GM18517 (cell line): ENCODE data around the gene IL23R.

Experiments used
- ATAC-seq: cut with Tn5 transposase; IDR thresholded peaks from one replicate; pipeline ENCODE4 v1.9.1; 2021; ENCODE audit warnings: mild to moderate bottlenecking, moderate library complexity; ENCODE audit not compliant: unreplicated experiment

The IL23R gene

DNA sequence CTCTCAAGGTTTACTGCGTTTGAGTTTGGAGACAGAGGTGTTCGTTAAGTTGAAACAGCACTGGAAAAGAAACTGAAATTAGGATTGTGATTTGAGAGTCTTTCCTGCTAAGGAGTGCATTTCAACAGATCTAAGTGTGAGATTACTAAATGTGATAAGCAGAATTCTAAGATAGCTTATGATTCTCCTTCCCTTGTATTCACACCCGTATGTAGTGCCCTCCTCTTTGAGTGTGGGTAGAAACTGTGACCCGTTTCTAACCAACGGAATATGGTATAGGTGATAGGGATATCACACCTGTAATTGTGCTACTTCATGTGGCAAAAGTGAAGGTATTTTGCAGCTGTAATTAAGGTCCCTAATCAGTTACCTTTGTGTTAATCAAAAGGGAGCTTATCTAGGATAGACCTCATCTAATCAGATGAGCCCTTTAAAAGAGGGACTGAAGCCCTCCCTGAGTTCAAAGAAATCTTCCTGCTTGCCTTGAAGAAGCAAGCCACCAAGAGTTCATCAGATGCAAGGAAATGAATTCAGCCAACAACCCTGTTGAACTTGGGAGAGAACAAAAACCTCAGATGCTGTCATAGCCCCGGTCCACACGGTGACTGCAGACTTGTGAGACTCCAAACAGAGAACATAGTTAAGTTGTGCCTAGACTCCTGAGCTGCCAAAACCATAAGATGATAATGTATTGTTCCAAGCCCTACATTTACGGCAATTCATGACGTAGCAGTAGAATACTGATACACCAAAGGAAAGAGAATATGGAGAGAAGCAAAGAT, 128.8 kb downstream of the IL23R start:
- no peak for ATAC-seq

DNA sequence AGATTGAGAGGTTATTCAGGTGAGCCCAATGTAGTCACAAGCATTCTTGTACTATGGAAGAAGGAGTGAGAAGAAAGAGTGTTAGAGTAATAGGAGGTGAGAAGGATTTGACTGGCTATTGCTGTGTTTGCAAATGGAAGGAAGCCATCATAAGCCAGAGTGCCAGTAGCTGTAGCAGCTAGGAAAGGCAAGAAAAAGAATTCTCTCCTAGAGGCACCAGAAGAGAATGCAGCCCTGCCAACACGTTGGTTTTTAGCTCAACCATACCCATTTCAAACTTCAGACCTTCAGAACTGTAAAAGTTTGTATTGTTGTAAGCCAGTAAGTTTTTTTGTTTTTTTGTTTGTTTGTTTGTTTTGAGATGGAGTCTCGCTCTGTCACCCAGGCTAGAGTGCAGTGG, 132.5 kb downstream of the IL23R start:
- ATAC-seq = no peak

DNA sequence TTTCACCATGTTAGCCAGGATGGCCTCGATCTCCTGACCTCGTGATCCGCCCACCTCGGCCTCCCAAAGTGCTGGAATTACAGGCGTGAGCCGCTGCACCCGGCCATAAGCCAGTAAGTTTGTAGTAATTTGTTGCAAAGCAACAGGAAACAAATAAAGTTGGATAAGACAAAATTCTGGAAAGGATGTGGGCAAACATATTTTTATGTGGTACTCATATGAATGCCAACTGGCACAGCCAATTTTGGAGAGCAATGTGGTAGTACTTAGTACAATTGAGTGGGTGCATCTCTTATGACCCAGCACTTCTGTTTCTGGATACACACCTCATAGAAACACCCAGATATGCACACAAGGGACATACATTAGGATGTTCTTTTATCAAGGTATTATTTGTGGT, 133.0 kb downstream of the IL23R start:
- ATAC-seq = no peak

DNA sequence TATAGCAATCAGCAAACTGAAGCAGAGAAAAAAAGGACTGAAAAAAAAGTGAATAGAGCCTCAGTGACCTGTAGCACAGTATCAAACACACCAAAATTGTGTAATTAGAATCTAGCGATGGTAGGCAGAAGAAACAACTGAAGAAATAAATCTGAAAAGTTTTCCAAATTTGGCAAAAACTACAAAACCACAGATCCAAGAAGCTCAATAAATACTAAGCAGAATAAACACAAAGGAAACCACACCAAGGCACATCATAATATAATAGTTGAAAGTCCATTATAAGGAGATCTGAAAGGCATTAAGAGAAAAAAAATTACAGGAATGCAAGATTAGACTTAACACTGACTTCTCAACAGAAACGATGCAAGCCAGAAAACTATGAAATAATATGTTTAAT, 134.3 kb downstream of the IL23R start:
- no peak for ATAC-seq

DNA sequence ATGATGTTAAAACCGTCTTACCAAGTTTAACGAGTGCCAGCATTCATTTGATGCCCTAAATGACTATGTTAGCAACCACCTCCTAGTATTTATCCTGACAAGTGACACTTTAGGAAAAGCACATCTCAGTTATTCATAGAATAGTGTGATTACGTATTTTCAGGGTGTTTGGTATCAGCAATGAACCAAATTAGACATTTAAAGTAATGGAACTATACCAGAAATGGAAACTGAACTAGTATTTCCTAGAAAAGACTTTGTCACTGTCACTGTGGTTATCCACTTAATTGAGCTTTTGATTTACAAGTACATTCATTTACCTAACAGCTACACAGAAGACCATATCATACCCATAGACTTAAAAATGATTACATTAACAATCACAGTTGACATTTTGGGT, 137.8 kb downstream of the IL23R start:
- no peak for ATAC-seq

DNA sequence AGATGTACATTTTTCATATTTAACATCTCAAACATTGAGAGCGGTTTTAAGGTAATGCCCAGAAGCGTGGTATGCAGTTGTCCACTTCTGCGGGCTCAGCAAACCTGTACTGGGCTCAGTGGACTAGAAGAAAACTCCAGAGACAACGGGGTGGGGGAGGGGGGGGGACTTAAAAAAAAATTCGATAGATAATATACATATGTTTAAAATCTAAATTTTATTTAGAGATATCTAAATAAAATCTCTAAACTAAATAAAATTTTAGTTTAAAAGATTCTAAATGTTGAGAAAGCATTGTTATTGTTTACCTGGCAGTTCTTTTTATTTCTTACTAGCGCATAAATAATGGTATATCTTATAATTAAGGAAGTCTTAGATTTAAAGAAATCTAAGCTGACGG, 140.3 kb downstream of the IL23R start:
- no peak for ATAC-seq

DNA sequence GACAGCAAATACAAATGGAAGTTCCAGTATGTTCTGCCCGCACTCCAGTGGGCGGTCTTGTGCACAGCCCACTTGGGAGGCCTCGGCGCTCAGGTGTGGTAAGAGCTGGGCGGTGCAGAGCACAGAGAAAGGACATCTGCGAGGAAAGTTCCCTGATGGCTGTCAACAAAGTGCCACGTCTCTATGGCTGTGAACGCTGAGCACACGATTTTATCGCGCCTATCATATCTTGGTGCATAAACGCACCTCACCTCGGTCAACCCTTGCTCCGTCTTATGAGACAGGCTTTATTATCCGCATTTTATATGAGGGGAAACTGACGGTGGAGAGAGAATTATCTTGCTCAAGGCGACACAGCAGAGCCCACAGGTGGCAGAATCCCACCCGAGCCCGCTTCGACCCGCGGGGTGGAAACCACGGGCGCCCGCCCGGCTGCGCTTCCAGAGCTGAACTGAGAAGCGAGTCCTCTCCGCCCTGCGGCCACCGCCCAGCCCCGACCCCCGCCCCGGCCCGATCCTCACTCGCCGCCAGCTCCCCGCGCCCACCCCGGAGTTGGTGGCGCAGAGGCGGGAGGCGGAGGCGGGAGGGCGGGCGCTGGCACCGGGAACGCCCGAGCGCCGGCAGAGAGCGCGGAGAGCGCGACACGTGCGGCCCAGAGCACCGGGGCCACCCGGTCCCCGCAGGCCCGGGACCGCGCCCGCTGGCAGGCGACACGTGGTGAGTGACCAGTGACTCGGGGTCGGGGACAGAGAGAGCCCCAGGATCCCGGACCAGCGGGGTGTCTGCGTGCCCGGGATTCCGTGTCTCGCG, 141.2 kb downstream of the IL23R start, which contains the start of gene IL12RB2:
Gene IL12RB2, plus strand, starts transcription at position 623 of the 810 bp plus-strand sequence. CDS start 12,496 bp downstream, outside the sequence.
- no peak for ATAC-seq

DNA sequence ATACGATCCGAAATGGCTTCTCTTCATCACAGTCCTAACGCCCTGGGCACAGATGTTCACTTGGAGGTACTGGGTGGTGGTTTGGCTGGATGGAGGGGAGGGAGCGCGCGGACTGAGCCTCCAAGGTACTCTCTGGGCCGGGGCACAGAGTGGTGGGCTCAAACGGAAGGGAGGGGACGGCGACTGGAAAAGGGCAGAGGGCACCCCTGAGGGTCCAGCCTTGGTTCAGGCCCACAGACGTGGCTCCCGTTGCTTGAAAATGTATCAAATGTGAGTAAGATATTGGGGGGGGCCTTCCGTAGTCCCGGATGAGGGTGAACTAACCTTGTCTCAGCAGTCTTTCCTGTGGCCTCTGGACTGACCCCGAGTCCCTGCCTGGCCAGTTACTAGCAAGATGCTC, 141.9 kb downstream of the IL23R start:
- ATAC-seq = no peak
